Memory B cell (primary cell): ENCODE data around the gene TANK.

Experiments used
- ATAC-seq: fragments of 150-1000 bp; cut with Tn5 transposase; 2 replicates; pipeline ENCODE4 v1.10.0; 2021; ENCODE audit warnings: low read depth, mild to moderate bottlenecking, moderate library complexity
- DNase-seq, 2 donors: peaks; one replicate each; pipeline ENCODE4 v3.0.0; 2022; ENCODE audit warnings: low spot score in 2 of 2
- H3K27ac Mint-ChIP-seq: one replicate; pipeline ENCODE4 v1.8.0; 2022; ENCODE audit warnings: mild to moderate bottlenecking, moderate library complexity, mixed read lengths
- H3K27me3 Mint-ChIP-seq: one replicate; pipeline ENCODE4 v1.8.0; 2022; ENCODE audit warnings: mixed read lengths
- H3K36me3 Mint-ChIP-seq: one replicate; pipeline ENCODE4 v1.8.0; 2022; ENCODE audit warnings: mild to moderate bottlenecking, mixed read lengths
- H3K4me1 Mint-ChIP-seq: one replicate; pipeline ENCODE4 v1.8.0; 2022; ENCODE audit warnings: mixed read lengths
- H3K4me3 Mint-ChIP-seq: one replicate; pipeline ENCODE4 v1.8.0; 2022; ENCODE audit warnings: mild to moderate bottlenecking, moderate library complexity, mixed read lengths
- H3K9me3 Mint-ChIP-seq: one replicate; pipeline ENCODE4 v1.8.0; 2022; ENCODE audit warnings: mixed read lengths

Gene TANK, protein sequence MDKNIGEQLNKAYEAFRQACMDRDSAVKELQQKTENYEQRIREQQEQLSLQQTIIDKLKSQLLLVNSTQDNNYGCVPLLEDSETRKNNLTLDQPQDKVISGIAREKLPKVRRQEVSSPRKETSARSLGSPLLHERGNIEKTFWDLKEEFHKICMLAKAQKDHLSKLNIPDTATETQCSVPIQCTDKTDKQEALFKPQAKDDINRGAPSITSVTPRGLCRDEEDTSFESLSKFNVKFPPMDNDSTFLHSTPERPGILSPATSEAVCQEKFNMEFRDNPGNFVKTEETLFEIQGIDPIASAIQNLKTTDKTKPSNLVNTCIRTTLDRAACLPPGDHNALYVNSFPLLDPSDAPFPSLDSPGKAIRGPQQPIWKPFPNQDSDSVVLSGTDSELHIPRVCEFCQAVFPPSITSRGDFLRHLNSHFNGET

DNA sequence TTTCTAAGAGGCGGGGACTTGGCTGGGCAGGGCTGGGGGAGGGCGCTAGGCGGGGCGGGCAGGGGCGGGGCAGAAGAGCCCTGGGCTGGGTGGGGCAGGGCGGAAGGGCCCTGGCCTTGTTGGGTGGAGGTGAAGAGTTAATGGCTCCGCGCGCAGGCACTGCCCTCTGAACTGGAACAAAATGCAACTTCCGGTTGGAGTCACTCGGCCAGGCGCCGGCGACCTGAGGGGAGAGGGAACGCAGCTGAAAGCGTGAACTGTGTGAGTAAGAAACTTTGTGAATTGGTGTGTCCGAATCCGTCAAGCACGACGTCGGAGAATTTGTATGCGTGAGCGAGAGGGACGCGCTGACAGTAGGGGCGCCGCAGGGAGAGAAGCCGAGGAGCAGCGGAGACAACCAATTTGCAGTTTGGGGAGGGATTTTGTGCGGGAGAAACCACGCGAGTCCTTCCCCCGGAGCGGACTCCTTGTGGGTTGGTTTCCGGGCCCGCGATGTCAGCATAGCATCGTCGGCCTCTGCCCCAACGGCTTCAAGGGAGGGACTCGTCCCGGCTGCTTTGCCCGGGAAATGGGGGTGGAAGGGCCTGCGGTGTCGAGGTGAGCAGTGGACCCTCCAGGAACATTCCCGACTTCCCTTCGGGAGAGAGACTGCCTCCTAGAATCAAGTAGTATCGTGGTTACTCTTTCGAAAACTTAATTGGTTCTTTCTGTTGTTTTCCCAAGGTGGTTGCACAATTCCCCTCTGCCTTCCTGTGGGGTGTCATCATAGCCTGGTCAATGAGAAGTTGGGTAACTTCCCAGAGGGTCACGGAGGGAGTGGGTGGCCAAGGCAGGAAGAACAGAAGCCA lies at the start of gene TANK:
Gene TANK (plus strand): TSS at position 203 of the 848 bp plus-strand sequence. CDS start 19,235 bp downstream, outside the sequence.
- peaks cover 24% of the 10 kb centered on the region for H3K36me3 Mint-ChIP-seq
- peak within 1 kb of the TSS; percentile 97 for H3K27ac Mint-ChIP-seq

DNA sequence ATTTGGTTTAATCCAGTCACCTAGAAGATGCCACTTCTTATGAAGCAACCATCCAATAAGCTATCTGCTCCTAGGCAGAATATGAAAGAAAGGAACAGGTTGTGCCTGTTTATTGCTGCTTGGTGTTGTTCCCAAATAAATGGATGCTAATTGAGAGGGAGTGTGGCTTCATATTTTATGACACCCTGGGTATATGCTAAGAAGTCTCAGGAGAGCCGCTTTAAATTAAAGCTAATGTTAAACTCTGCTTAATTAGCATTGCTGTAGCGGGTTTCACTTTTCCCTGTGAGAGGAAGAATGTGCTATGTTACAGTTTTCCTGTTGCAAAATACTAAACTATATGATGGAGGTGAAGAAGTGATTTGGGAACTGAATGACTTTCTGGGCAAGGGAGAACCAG lies 48.7 kb upstream of the TANK start:
- no peak for DNase-seq

More for the DNA sequence above, at the start of gene TANK:
- peak; percentile 82 to 89 for DNase-seq
- Mint-ChIP-seq H3K4me1 (peaks cover 37% of the 10 kb centered on the region), H3K27me3 (no peaks in the 10 kb centered on the region), H3K4me3 (peak within 1 kb of the TSS; percentile 93), H3K9me3 (no peaks in the 10 kb centered on the region)
- ATAC-seq: peak; percentile 90

DNA sequence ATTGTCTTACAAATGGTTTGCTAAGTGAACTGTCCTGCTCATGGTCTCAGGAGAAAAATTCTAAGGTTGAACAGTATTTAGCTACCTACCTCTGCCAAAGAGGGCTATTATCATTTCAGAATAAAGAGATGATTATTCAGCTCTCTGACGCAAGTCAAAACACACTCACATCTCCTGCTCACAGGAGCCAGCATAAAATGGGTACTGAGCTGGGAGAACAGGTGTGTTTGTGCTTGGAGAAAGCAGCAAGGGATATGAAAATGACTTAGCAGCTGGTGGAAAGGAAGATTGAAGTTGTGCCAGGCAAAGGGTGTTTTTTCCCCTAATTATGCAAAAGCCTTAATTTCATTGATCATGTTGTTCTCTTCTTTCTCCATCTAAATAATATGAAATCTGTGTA lies 47.3 kb upstream of the TANK start:
- DNase-seq (no peak), ATAC-seq (no peak)
- Mint-ChIP-seq H3K9me3 (no peaks in the 10 kb centered on the region), H3K4me3 (no peak overlapping the region), H3K36me3 (peaks cover 2% of the 10 kb centered on the region), H3K27me3 (no peaks in the 10 kb centered on the region), H3K27ac (no peak overlapping the region), H3K4me1 (peaks cover 20% of the 10 kb centered on the region)

More for the DNA sequence above, 48.7 kb upstream of the TANK start:
- no peak for ATAC-seq
- Mint-ChIP-seq H3K4me3 (no peak overlapping the region), H3K36me3 (peaks cover 2% of the 10 kb centered on the region), H3K9me3 (no peaks in the 10 kb centered on the region), H3K27me3 (no peaks in the 10 kb centered on the region), H3K27ac (no peak overlapping the region), H3K4me1 (peaks cover 17% of the 10 kb centered on the region)

DNA sequence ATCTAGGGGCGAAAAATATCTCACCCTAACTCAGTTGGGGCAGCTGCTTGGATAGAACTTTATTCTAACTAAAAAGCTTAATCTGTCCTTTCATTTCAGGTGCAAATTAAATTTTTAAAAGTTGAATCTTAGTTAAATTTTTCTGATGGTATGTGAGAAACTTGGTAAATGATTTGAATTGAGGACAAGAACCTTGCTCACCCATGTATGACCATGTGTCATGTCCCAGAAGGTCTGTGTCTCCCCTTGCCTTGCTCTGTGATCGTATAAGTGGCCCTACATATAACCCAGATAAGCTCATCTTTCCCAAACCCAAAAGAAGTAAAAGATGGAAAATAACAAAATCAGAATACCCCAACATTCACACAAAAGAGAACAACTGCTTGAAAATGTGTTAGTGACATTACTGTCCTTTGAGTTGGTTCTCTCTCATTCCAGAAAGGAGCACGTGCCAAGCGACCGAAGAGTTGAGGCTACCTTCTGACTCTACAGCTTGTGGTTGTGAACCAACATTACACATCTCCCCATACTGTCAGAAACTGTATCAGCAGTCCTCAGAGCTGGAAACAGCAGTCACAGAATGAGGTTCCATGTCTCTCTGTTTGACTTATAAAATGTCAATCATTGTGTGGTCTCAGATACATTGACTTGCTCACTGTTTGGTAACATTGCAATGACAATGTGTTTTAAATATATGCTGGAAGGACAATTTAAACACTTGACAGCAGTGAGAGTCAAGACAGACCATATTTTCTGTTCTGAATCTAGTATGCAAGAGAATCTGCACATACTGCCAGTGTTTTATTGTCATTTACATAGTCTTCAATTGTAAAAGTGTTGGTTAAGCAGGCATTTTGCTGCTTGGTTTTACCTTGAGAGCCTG lies 46.3 kb upstream of the TANK start:
- DNase-seq (no peak), ATAC-seq (no peak)
- no peaks in the 10 kb centered on the region for H3K9me3 Mint-ChIP-seq
- peak overlapping the region; percentile 35 for H3K27ac Mint-ChIP-seq
- H3K36me3 Mint-ChIP-seq: peaks cover 2% of the 10 kb centered on the region
- no peak overlapping the region for H3K4me3 Mint-ChIP-seq
- no peaks in the 10 kb centered on the region for H3K27me3 Mint-ChIP-seq
- peaks cover 20% of the 10 kb centered on the region for H3K4me1 Mint-ChIP-seq

DNA sequence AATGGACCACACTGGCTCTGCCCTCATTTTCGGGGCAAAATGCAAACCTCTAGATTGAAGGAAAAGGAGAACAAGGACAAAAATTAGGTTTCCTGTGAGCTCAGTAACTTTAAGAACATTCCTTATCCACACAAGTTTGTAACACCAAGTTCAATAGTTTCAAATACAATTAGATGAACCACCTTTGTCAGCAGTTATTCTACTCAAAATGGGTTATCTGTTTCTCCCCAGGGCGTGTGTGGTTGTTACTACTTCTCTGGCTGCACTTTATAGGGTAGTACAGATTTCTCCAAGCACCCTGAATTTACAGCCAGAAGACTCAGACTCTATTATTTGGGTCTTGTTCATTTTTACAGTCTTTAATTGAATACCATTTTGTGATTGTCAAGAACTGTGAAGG lies 45.0 kb upstream of the TANK start:
- no peak overlapping the region for H3K27ac Mint-ChIP-seq
- no peak for ATAC-seq

DNA sequence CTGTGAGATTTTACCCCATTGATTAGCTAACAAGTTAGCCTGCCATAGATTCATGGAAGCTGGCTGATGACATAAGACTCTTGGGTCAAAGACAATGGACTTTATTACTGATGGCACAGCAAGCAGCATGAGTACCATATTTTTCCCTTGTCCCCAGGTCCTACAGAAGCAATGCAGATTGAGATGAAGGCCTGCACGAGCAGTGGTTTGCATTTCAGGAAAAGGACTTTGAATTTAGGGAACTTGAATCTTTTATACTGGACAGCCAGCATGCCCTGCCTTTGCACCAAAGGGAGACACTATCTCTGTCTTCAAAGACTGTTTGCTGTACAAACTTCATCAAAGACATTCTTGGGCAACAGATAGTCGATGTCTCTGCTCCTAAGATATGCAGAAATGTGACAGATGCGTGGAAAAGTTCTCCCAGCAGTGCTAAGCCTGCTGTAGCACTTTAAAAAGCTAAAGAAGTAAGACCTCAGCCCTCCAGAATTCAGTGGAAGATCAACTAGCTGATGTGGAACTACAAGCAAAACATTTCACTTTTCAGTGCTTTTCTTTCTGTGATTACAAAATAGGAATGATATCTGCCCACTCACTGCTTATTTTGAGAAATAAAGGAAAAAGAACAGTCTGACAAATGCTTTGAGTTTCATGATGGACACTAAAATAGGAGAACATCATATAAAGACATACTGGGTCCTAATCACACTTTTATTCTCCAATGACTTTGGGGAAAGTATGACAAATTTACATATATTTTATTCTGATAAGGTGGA lies 44.4 kb upstream of the TANK start:
- peaks cover 26% of the 10 kb centered on the region for H3K4me1 Mint-ChIP-seq
- no peak overlapping the region for H3K4me3 Mint-ChIP-seq
- H3K36me3 Mint-ChIP-seq: peaks cover 2% of the 10 kb centered on the region
- no peak overlapping the region for H3K27ac Mint-ChIP-seq
- DNase-seq (no peak), ATAC-seq (no peak)
- no peaks in the 10 kb centered on the region for H3K9me3 Mint-ChIP-seq
- H3K27me3 Mint-ChIP-seq: no peaks in the 10 kb centered on the region

More for the DNA sequence above, 45.0 kb upstream of the TANK start:
- Mint-ChIP-seq H3K9me3 (no peaks in the 10 kb centered on the region), H3K36me3 (peaks cover 2% of the 10 kb centered on the region), H3K4me3 (no peak overlapping the region), H3K27me3 (no peaks in the 10 kb centered on the region), H3K4me1 (peaks cover 26% of the 10 kb centered on the region)
- no peak for DNase-seq

DNA sequence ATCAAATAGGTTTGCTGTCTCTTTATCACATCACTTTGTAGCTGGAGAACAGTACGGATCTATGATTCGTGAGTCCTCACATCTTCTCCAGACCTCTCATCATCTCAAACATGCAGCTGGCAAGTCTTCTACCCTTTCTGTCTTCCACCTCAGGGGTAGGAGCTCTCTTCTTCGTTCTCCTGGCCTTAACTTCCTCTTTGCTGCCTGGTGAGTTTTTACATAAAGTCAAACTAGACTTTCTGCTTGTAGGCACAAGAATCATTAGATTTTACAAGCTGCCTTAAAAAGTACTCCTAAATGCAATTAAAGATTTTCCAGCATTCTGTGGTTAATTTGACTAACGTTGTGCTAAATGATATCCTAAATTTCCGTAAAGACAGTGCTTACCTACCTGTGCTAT lies 43.7 kb upstream of the TANK start:
- Mint-ChIP-seq H3K36me3 (peaks cover 2% of the 10 kb centered on the region), H3K27me3 (no peaks in the 10 kb centered on the region), H3K9me3 (no peaks in the 10 kb centered on the region), H3K4me1 (peaks cover 26% of the 10 kb centered on the region), H3K4me3 (no peak overlapping the region), H3K27ac (peak overlapping the region; percentile 65)
- ATAC-seq: peak; percentile 89
- DNase-seq: no peak

DNA sequence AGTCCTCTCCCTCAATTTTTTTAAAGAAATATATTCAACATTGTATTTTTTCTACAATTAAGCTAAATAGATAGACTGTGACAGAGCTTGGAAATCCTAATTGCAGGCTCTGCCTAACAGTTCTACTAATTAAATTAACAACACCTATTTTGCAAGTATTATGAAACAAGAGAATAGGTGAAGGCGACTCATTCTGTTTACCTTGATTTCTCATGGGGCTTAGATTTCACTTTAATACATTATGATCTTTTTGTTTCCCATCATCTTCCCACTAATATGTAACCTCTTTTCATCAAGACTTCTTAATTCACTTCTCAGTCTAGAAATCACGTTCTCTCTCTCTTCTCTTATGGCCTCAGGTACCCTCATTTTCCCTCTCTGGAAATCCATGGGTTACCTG lies 42.7 kb upstream of the TANK start:
- H3K27me3 Mint-ChIP-seq: no peaks in the 10 kb centered on the region
- H3K4me1 Mint-ChIP-seq: peaks cover 24% of the 10 kb centered on the region
- H3K9me3 Mint-ChIP-seq: no peaks in the 10 kb centered on the region
- DNase-seq (no peak), ATAC-seq (no peak)
- H3K27ac Mint-ChIP-seq: no peak overlapping the region
- H3K36me3 Mint-ChIP-seq: peaks cover under 1% of the 10 kb centered on the region
- no peak overlapping the region for H3K4me3 Mint-ChIP-seq

DNA sequence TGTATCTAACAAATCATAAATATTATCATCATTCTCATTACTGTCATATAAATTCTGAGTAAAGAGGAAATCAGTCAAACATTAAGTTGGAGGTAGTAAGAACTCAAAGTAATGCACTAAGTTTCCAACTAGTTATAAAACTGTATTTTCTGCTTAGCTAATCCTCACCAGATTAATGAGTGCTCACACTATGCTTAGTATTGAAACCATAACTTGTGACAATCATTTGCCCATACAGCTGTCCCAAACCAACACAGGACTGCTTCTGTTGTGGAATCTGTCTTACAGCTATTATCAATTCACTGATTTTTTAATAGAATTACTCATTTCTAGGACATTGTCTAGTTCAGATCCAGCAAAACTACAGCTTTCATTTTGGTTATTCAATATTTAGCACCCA lies 41.5 kb upstream of the TANK start:
- Mint-ChIP-seq H3K27ac (no peak overlapping the region), H3K9me3 (no peaks in the 10 kb centered on the region), H3K4me3 (no peak overlapping the region), H3K4me1 (peaks cover 24% of the 10 kb centered on the region), H3K27me3 (no peaks in the 10 kb centered on the region), H3K36me3 (no peaks in the 10 kb centered on the region)
- ATAC-seq (no peak), DNase-seq (no peak)

DNA sequence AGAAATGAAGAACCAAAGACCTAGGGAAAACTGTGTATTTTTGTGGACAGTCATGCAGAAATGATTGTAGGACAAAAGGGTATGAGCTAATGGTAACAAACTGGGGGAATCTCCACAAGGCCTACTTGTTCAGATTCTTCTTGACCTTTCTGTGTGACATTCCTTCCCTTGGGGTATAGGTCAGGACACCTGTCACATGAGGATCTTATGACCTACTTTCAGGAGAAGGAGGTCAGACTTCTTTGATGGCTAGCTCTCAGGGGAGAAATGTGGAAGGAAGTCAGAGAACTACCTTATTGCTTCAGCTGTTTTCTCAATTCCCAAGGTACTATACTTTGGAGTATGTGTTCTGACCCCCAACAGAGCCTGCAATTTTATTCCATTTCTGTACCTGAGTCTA lies 40.7 kb upstream of the TANK start:
- no peaks in the 10 kb centered on the region for H3K27me3 Mint-ChIP-seq
- no peaks in the 10 kb centered on the region for H3K9me3 Mint-ChIP-seq
- no peak for ATAC-seq
- no peak for DNase-seq
- H3K36me3 Mint-ChIP-seq: no peaks in the 10 kb centered on the region
- H3K4me1 Mint-ChIP-seq: peaks cover 26% of the 10 kb centered on the region
- no peak overlapping the region for H3K4me3 Mint-ChIP-seq
- no peak overlapping the region for H3K27ac Mint-ChIP-seq

DNA sequence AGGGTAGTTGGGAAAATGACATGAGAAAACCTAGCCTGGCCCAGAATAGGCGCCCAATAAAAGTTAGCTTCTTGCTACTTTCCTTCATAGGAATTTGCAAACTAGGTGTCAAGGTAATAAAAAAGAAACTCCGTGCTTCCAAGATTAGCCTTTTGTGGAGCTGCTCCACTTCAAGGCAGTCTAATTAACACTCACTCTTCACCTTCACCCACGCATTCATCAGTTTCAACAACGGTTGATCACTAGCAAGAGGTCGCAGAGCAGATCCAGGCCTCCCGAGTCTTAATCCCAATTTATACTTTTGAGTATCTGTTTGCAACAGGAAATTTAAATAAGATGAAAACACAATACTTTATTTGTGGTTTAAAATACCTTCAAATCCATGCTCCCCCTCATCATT lies 39.5 kb upstream of the TANK start:
- H3K36me3 Mint-ChIP-seq: no peaks in the 10 kb centered on the region
- H3K4me1 Mint-ChIP-seq: peaks cover 21% of the 10 kb centered on the region
- no peak overlapping the region for H3K4me3 Mint-ChIP-seq
- no peaks in the 10 kb centered on the region for H3K27me3 Mint-ChIP-seq
- DNase-seq (no peak), ATAC-seq (no peak)
- no peaks in the 10 kb centered on the region for H3K9me3 Mint-ChIP-seq
- H3K27ac Mint-ChIP-seq: no peak overlapping the region

DNA sequence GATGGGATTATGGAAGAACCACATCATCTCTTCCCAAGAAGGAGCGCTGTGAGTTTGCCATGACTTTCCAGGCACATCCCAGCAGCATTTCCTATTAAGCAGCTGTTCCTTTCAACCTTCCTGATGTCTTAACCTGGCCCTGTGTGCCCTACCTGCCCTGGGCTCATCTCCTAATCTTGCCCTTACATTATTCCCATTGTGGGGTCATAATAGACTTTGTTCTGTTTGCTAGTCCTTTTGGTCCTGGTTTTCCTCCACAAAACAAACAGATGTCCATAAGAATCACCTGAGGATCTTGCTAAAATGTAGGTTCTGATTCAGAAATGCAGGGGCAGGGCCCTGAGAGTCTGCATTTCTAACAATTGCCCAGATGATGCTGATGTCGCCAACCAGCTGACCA lies 38.6 kb upstream of the TANK start:
- H3K36me3 Mint-ChIP-seq: no peaks in the 10 kb centered on the region
- H3K27me3 Mint-ChIP-seq: no peaks in the 10 kb centered on the region
- no peaks in the 10 kb centered on the region for H3K9me3 Mint-ChIP-seq
- H3K4me1 Mint-ChIP-seq: peaks cover 14% of the 10 kb centered on the region
- no peak overlapping the region for H3K27ac Mint-ChIP-seq
- DNase-seq: no peak
- no peak for ATAC-seq
- no peak overlapping the region for H3K4me3 Mint-ChIP-seq
